ENCODE results near the gene CDK17. TPM values are rescaled to one million over a fixed set of nuclear protein-coding genes. Genes with fewer than 3 reads are reported as not detected.
"Not testable (repeated sequence)": the region's sequence is repeated elsewhere in the genome, so short reads cannot be mapped to it uniquely, and the experiment has no call there.

Gene CDK17
- total RNA-seq, 1 donor from 2014 or later = 34.7 TPM

GRCh38 chr12:96398424-96399119 lies 1.7 kb downstream of the CDK17 start:
- Mint-ChIP-seq H3K4me1 (ENCODE audit: low read depth) (peaks cover 42% of the 10 kb centered on the region), H3K4me3 (ENCODE audit: low read depth) (peak overlapping the region; percentile 98), H3K36me3 (ENCODE audit: low read depth) (peaks cover 3% of the 10 kb centered on the region), H3K9me3 (no peaks in the 10 kb centered on the region), H3K27ac (peak overlapping the region; percentile 95), H3K27me3 (ENCODE audit: low read depth) (no peaks in the 10 kb centered on the region)
- intact Hi-C loops (cut with micrococcal nuclease) = loop anchor here (1.0 to 2.0 kb wide), 2 partner anchors 20 to 200 kb away; no protein-coding TSS in a partner anchor
- DNase-seq (ENCODE audit: low spot score) = no peak

- Mint-ChIP-seq H3K27me3 (ENCODE audit: low read depth) (no peaks in the 10 kb centered on the region), H3K27ac (peak overlapping the region; percentile 95), H3K36me3 (ENCODE audit: low read depth) (peaks cover 3% of the 10 kb centered on the region), H3K4me1 (ENCODE audit: low read depth) (peaks cover 41% of the 10 kb centered on the region), H3K4me3 (ENCODE audit: low read depth) (peak overlapping the region; percentile 98), H3K9me3 (no peaks in the 10 kb centered on the region)
- DNase-seq (ENCODE audit: low spot score) = no peak
- intact Hi-C loops (cut with micrococcal nuclease) = loop anchor here (1.0 to 2.0 kb wide), 2 partner anchors 20 to 199 kb away; no protein-coding TSS in a partner anchor
These were observed 2.3 kb downstream of the CDK17 start for GRCh38 chr12:96397756-96398423.

GRCh38 chr12:96396914-96397313 lies 3.3 kb downstream of the CDK17 start:
- no peaks in the 10 kb centered on the region for H3K27me3 Mint-ChIP-seq (ENCODE audit: low read depth)
- no peak overlapping the region for H3K27ac Mint-ChIP-seq
- peaks cover 44% of the 10 kb centered on the region for H3K4me1 Mint-ChIP-seq (ENCODE audit: low read depth)
- DNase-seq (ENCODE audit: low spot score) = no peak
- peaks cover 3% of the 10 kb centered on the region for H3K36me3 Mint-ChIP-seq (ENCODE audit: low read depth)
- H3K9me3 Mint-ChIP-seq = no peaks in the 10 kb centered on the region
- peak overlapping the region; percentile 51 for H3K4me3 Mint-ChIP-seq (ENCODE audit: low read depth)
- intact Hi-C loops (cut with micrococcal nuclease) = no loop called here

DNA sequence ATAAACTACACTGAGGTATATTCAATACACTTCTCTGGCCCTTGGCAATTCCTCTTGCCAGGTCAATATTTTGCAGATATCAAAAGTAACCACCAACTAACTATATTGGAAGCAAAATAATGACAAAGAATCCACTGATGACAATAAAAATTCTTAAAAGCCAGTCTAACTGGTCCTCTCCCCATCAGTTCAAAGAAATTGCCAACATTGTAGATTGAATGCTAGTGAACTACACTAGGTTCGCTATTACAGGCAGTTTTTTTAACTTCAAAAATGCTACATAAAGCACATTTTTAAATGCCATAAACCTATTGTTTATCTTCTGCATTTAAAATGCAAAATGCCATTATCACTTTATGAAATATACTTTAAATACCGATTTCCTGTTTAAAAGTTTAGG lies 4.0 kb downstream of the CDK17 start:
- Mint-ChIP-seq H3K4me1 (ENCODE audit: low read depth) (peaks cover 39% of the 10 kb centered on the region), H3K4me3 (ENCODE audit: low read depth) (no peak overlapping the region), H3K9me3 (no peaks in the 10 kb centered on the region), H3K27ac (no peak overlapping the region), H3K27me3 (ENCODE audit: low read depth) (no peaks in the 10 kb centered on the region), H3K36me3 (ENCODE audit: low read depth) (peaks cover 6% of the 10 kb centered on the region)
- DNase-seq (ENCODE audit: low spot score) = no peak
- intact Hi-C loops (cut with micrococcal nuclease) = no loop called here

DNA sequence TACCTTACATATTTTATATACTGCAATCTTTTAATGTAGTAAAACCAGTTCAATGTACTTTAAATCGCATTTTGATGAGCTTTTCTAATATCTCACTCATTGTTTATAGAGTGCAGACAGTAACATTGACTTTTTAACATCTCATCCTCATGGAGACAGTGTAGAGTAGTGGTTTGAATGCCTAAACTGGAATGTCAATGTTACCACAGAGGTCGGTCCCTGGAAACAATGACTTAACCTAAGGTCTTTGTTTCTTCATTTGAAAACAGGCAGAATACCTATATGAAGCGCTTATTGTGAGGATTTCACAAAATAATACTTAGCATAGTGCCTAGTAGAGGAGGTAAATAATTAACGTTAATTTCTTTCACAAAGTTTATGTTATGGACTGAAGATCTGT lies 5.0 kb downstream of the CDK17 start:
- Mint-ChIP-seq H3K36me3 (ENCODE audit: low read depth) (peaks cover 9% of the 10 kb centered on the region), H3K27ac (no peak overlapping the region), H3K4me3 (ENCODE audit: low read depth) (no peak overlapping the region), H3K27me3 (ENCODE audit: low read depth) (no peaks in the 10 kb centered on the region), H3K4me1 (ENCODE audit: low read depth) (peaks cover 36% of the 10 kb centered on the region), H3K9me3 (no peaks in the 10 kb centered on the region)
- intact Hi-C loops (cut with micrococcal nuclease) = no loop called here
- no peak for DNase-seq (ENCODE audit: low spot score)

DNA sequence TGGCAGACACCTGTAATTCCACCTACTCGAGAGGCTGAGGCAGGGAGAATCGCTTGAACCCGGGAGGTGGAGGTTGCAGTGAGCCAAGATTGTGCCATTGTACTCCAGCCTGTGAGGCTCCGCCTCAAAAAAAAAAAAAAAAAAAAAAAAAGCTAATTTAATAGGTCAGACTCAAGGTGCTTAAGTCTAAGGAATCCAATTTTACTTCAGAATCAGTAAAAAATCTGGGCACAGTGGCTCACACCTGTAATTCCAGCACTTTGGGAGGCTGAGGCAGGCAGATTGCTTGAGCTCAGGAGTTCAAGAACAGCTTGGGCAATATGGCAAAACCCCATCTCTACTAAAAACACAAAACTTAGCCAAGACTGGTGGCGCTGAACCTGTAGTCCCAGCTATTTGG lies 7.0 kb downstream of the CDK17 start:
- intact Hi-C loops (cut with micrococcal nuclease); H3K27ac Mint-ChIP-seq; H3K9me3 Mint-ChIP-seq; DNase-seq (ENCODE audit: low spot score); H3K4me3 Mint-ChIP-seq (ENCODE audit: low read depth); H3K27me3 Mint-ChIP-seq (ENCODE audit: low read depth): not testable (repeated sequence)
- Mint-ChIP-seq H3K4me1 (ENCODE audit: low read depth) (peaks cover 41% of the 10 kb centered on the region), H3K36me3 (ENCODE audit: low read depth) (peaks cover 17% of the 10 kb centered on the region)

DNA sequence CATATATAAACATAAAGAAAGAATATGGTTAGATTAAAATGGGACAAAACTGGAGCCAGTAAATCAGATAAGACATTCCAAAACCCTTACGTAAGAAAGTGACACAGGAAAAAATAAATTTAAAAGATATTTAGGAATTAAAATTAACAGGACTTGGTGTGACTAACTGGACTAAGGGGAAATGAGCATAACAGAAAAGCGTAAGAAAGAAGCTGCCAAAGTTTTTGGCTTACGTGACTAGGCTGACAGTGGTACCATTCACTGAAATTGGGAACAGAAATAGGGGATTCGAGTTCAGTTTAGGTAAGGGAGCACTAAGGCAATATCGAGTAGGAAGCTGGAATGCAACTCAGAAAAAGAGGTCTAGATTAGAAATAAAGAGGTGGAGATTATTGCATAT lies 7.8 kb downstream of the CDK17 start:
- H3K9me3 Mint-ChIP-seq = no peaks in the 10 kb centered on the region
- H3K4me3 Mint-ChIP-seq (ENCODE audit: low read depth) = no peak overlapping the region
- H3K27ac Mint-ChIP-seq = peak overlapping the region; percentile 63
- peaks cover 40% of the 10 kb centered on the region for H3K4me1 Mint-ChIP-seq (ENCODE audit: low read depth)
- intact Hi-C loops (cut with micrococcal nuclease) = no loop called here
- no peak for DNase-seq (ENCODE audit: low spot score)
- H3K27me3 Mint-ChIP-seq (ENCODE audit: low read depth) = no peaks in the 10 kb centered on the region
- peaks cover 21% of the 10 kb centered on the region for H3K36me3 Mint-ChIP-seq (ENCODE audit: low read depth)

DNA sequence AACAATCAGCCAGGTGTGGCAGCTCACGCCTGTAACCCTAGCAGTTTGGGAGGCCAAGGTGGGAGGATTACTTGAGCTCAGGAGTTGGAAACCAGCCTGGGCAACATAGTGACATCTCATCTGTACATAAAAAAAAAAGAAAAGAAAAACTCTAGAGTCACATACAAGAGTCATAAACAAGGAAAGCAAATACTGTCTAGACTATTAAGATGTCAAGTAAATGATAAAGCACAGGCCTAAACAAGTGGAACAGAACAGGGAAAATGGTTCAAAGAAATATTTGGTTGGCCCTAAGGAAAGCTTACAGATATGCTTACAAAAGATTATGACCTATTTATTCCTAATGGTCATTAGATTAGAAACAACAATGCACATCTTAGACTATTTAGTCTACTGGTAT lies 12.3 kb downstream of the CDK17 start:
- Mint-ChIP-seq H3K4me3 (ENCODE audit: low read depth) (no peak overlapping the region), H3K27me3 (ENCODE audit: low read depth) (no peaks in the 10 kb centered on the region), H3K9me3 (peaks cover 1% of the 10 kb centered on the region), H3K4me1 (ENCODE audit: low read depth) (peaks cover 36% of the 10 kb centered on the region), H3K36me3 (ENCODE audit: low read depth) (peaks cover 40% of the 10 kb centered on the region), H3K27ac (no peak overlapping the region)
- intact Hi-C loops (cut with micrococcal nuclease) = no loop called here
- DNase-seq (ENCODE audit: low spot score) = no peak

GRCh38 chr12:96386794-96387193 lies 13.4 kb downstream of the CDK17 start:
- Mint-ChIP-seq H3K27ac (no peak overlapping the region), H3K36me3 (ENCODE audit: low read depth) (peaks cover 50% of the 10 kb centered on the region), H3K4me3 (ENCODE audit: low read depth) (no peak overlapping the region), H3K4me1 (ENCODE audit: low read depth) (peaks cover 43% of the 10 kb centered on the region), H3K27me3 (ENCODE audit: low read depth) (no peaks in the 10 kb centered on the region), H3K9me3 (peaks cover 9% of the 10 kb centered on the region)
- DNase-seq (ENCODE audit: low spot score) = no peak
- intact Hi-C loops (cut with micrococcal nuclease) = no loop called here

DNA sequence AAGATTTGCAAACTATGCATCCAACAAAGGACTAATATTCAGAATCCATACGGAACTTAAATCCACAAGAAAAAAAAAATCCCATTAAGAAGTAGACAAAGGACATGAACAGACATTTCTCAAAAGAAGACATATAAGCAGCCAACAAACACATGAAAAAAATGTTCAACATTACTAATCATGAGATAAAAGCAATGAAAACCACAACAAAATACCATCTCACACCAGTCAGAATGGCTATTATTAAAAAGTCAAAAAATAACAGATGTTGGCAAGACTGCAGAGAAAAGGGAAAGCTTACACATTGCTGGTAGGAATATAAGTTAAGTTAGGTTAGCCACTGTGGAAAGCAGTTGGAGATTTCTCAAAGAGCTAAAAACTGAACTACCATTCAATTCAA lies 16.2 kb downstream of the CDK17 start:
- Mint-ChIP-seq H3K4me3 (ENCODE audit: low read depth) (no peak overlapping the region), H3K9me3 (peaks cover 20% of the 10 kb centered on the region), H3K36me3 (ENCODE audit: low read depth) (peaks cover 51% of the 10 kb centered on the region), H3K27me3 (ENCODE audit: low read depth) (no peaks in the 10 kb centered on the region), H3K4me1 (ENCODE audit: low read depth) (peaks cover 48% of the 10 kb centered on the region), H3K27ac (no peak overlapping the region)
- intact Hi-C loops (cut with micrococcal nuclease) = no loop called here
- no peak for DNase-seq (ENCODE audit: low spot score)

DNA sequence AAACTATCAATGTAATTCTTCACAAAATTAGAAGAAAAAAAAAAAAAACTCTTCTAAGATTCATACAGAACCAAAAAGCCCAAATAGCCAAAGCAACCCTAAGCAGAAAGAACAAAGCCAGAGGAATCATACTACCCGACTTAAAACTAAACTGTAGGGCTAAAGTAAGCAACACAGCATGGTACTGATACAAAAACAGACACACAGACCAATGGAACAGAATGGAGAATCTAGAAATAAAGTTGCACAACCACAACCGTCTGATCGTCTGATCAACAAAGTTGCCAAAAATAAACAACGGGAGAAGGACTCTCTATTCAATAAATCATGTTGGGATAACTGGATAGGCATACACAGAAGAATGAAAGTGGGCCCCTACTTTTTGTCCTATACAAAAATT lies 16.9 kb downstream of the CDK17 start:
- Mint-ChIP-seq H3K9me3 (peaks cover 26% of the 10 kb centered on the region), H3K27ac (no peak overlapping the region), H3K4me3 (ENCODE audit: low read depth) (no peak overlapping the region), H3K36me3 (ENCODE audit: low read depth) (peaks cover 51% of the 10 kb centered on the region), H3K27me3 (ENCODE audit: low read depth) (no peaks in the 10 kb centered on the region), H3K4me1 (ENCODE audit: low read depth) (peaks cover 48% of the 10 kb centered on the region)
- intact Hi-C loops (cut with micrococcal nuclease) = no loop called here
- DNase-seq (ENCODE audit: low spot score) = no peak

DNA sequence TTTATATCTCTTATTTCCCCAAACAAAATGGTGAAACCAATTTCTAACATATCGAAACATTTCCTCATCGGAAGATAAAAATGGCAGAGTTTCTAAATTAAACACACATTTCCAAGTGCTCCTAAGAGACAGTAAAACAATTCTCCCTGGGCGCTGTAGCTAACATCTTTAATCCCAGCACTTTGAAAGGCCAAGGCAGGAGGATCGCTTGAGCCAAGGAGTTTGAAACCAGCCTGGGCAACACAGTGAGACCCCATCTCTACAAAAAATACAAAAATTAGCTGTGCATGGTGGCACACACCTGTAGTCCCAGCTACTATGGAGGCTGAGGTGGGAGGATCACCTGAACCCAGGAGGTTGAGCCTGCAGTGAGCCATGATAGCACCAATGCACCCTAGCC lies 20.5 kb downstream of the CDK17 start:
- H3K4me3 Mint-ChIP-seq (ENCODE audit: low read depth); H3K27me3 Mint-ChIP-seq (ENCODE audit: low read depth); DNase-seq (ENCODE audit: low spot score); H3K27ac Mint-ChIP-seq: not testable (repeated sequence)
- peaks cover 46% of the 10 kb centered on the region for H3K36me3 Mint-ChIP-seq (ENCODE audit: low read depth)
- peaks cover 64% of the 10 kb centered on the region for H3K4me1 Mint-ChIP-seq (ENCODE audit: low read depth)
- peaks cover 28% of the 10 kb centered on the region for H3K9me3 Mint-ChIP-seq
- intact Hi-C loops (cut with micrococcal nuclease) = loop anchor here (5.0 kb wide), 1 partner anchor 37 kb away; no protein-coding TSS in a partner anchor

GRCh38 chr12:96378319-96378718 lies 21.9 kb downstream of the CDK17 start:
- Mint-ChIP-seq H3K9me3 (peaks cover 28% of the 10 kb centered on the region), H3K4me3 (ENCODE audit: low read depth) (peak overlapping the region; percentile 76), H3K36me3 (ENCODE audit: low read depth) (peaks cover 40% of the 10 kb centered on the region), H3K4me1 (ENCODE audit: low read depth) (peaks cover 65% of the 10 kb centered on the region), H3K27me3 (ENCODE audit: low read depth) (no peaks in the 10 kb centered on the region), H3K27ac (peak overlapping the region; percentile 93)
- intact Hi-C loops (cut with micrococcal nuclease) = loop anchor here (1.0 to 5.0 kb wide), 2 partner anchors 20 to 36 kb away; no protein-coding TSS in a partner anchor
- no peak for DNase-seq (ENCODE audit: low spot score)
